TTC549 (cell line): Measurements from ENCODE around the gene TYROBP.
"Not testable (repeated sequence)": the region's sequence is repeated elsewhere in the genome, so short reads cannot be mapped to it uniquely, and the experiment has no call there.

Source experiments
- FAIRE-seq: peaks from 2 replicates; lab custom pipeline; 2012; peaks lifted over from hg19 to GRCh38; lab: Jason Lieb, UNC

TYROBP gene

GRCh38 chr19:35899547-35900214, 8.4 kb downstream of the TYROBP start:
- FAIRE-seq, result no peak

DNA sequence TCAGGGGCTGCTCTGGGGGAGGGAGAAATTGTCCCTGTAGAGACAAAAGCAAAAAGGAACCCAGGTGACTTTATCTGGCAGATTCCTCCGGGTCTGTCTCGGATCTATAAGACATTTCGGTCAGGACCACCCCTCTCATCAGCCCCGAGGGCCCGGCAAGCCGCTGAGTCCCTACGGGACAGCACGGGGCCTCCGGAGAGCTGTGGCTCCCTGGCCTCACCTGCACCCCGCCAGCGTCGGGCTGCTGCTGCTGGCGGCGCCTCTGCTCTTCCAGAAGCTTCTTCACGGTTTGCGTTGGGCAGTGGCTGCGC, 9.6 kb downstream of the TYROBP start:
- no peak for FAIRE-seq

GRCh38 chr19:35897706-35898451, 10.2 kb downstream of the TYROBP start:
- FAIRE-seq, result no peak

GRCh38 chr19:35896643-35897040, 11.5 kb downstream of the TYROBP start:
- no peak for FAIRE-seq

DNA sequence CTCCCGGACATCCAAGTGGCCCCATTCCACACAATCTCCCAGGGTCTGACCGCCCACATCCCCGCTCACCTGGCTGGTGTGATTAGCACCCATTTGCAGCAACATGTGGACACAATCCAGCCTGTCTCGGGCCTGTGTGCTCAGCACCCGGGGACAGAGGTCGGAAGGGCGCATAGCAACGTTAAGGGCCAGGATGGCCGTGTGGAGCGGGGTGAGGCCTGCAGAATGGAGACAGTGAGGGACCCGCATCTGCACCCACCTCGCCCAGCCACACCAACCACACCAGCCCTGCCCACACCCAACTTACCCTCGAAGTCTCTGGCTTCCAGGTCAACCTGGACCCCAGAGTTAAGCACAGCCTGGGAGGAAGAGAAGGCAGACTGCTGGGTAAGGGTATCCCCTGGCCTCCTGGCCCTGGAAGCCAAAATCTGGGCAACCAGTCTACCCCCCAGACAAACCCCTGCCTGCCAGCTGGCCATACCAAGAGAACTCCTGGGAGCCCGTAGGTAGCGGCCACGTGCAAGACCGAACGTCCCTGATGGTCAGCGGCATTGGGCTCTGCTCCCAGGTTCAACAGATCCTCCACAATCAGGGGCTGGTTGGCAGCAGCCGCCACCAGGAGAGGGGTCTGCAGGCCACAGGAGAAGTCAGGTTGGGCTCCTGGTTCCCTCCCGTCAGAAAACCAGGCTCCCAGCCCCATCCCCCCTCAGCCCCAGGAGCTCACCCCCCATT, 12.0 kb downstream of the TYROBP start:
- FAIRE-seq, result no peak

GRCh38 chr19:35894342-35894741, 13.8 kb downstream of the TYROBP start:
- no peak for FAIRE-seq

- not testable (repeated sequence) for FAIRE-seq
These were observed 16.3 kb downstream of the TYROBP start for GRCh38 chr19:35891819-35892218.

- no peak for FAIRE-seq
These were observed 17.9 kb downstream of the TYROBP start for GRCh38 chr19:35890113-35890650.

GRCh38 chr19:35889370-35890112, 18.6 kb downstream of the TYROBP start:
- no peak for FAIRE-seq

GRCh38 chr19:35888398-35888797, 19.7 kb downstream of the TYROBP start:
- FAIRE-seq, result no peak

DNA sequence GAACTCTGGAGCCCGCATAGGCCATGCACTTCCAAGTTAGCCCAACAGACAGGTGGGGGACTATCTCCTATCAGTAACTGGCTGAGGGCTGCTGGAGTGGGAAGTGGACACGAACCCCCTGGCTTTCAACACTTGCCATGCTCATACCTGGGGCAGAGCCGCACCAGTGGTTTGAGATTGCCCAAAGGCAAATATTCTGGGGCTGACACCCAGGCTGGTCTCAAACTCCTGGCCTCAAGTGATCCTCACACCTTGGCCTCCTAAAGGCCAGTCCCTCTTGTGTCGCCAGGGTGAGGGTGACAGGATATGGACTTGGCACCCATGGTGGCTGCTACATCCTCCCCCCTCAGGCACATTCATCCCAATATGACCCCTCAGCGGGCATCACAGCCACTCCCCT, 20.9 kb downstream of the TYROBP start:
- FAIRE-seq, result no peak

DNA sequence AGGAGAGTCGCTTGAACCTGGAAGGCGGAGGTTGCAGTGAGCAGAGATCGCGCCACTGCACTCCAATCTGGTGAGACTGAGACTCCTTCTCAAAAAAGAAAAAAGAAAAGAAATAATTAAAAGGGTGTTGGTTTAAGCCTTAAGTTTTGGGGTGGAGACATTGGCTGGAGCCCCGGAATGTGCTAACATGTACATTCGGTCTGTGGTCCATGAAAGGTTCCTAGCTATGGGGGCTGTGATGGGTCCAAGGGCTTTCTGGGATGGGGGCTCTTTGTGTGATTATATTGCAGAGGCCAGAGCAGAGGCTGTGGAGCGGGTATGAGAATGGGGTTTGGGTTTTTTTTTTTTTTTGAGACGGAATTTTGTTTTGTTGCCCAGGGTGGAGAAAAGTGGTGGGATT, 22.2 kb downstream of the TYROBP start:
- FAIRE-seq, result no peak

GRCh38 chr19:35885225-35885738, 22.8 kb downstream of the TYROBP start:
- FAIRE-seq, result no peak

GRCh38 chr19:35883882-35884281, 24.2 kb downstream of the TYROBP start:
- no peak for FAIRE-seq

DNA sequence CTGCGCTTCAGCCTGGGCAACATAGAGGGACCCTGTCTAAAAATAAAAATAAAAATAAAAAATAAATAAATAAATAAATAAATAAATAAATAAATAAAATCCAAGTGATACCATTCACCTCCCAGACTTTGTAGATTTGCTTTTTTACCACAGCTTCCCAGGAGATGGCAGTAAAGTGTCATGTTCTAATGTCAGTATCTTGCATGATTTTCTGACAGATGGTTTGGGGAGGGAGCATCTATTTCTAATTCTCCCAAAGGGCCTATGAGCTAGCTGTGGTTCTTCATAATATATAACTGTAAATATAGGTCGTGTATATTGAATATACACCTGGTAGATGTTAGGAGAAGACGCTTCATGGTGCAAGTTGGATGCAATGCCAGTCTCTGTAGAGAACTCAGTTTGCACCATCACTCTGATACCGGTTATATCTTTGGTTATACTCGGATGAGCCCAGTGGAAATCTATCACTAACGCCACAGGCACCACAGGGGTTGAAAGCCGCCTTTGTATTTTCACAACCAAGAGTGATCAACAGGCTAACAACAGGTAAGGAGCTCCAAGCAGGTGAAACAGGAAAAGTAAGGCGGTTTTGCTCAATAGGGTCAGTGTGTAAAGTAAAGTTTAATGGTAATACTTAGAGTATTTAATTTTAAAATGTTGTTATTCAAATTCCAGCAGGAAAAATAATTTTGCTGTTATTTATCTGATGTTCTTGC, 25.8 kb downstream of the TYROBP start:
- peak; percentile 98 for FAIRE-seq

DNA sequence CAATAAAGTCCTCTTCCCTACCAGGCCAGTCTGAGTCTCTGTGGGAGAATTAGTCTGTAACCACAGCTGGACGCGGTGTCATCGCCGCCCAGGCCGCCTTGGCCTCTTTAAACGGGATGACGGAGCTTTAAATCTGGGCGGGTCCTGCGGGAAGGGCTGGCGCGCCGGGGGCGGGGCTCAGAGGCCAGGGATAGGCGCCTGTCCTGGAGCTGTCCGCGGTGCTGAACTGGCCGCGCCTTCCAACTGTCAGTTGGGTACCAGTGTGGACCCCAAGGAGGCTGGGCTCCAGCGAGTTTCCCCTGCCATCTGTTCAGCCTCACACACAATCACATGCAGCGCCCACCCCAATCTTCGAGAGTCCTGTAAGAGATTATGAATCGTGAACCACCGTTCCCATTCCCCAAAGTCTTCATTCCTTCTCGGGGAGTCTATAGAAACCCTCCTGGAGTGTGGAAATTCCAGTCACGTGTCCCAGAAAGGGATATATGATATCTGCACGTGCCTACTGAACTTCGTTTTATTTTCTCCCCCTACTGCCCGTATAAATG, 28.3 kb downstream of the TYROBP start:
- peak; percentile 19 for FAIRE-seq

DNA sequence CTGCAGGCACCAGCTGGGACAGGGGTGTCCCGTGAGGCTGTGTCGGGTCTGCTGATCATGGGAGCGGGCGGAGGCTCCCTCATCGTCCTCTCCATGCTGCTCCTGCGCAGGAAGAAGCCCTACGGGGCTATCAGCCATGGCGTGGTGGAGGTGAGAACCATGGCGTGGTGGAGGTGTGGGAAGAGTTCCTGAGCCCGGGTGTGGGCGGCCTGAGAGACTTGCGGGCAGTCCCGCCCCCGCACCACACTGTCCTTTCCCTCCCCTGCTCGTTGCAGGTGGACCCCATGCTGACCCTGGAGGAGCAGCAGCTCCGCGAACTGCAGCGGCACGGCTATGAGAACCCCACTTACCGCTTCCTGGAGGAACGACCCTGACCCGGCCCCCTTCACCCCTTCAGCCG, 29.0 kb downstream of the TYROBP start:
- FAIRE-seq, result no peak

GRCh38 chr19:35874392-35874930, 33.6 kb downstream of the TYROBP start:
- FAIRE-seq, result no peak

DNA sequence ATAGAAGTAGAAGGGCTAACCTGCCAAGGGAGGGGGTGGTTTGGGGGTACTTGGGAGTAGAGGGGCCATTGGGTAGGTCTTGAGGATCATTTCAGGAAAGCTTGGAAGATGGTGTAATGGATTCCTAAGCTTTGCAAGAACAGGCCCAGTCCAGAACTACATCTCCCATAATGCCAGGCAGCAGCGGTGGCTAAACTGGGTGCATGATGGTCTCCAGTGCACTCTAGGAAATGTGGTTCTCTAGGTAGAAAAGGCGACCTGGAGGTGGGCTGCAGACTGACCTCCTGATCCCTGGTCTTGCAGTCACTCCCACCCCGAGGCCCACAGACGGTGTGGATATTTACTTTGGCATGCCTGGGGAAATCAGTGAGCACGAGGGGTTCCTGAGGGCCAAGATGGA, 35.9 kb downstream of the TYROBP start:
- FAIRE-seq, result no peak

DNA sequence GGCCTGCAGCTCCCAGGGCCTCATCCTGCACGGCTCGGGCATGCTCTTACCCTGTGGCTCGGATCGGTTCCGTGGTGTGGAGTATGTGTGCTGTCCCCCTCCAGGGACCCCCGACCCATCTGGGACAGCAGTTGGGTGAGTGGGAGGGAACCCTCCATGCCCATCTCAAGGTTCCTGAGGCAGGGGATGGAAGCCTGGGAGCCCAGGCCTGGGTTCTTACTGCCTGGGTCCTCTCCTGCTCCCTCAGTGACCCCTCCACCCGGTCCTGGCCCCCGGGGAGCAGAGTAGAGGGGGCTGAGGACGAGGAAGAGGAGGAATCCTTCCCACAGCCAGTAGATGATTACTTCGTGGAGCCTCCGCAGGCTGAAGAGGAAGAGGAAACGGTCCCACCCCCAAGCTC, 36.5 kb downstream of the TYROBP start:
- no peak for FAIRE-seq

- no peak for FAIRE-seq
These were observed 37.3 kb downstream of the TYROBP start for GRCh38 chr19:35870798-35871197.
